NCI-H2107 treated with DMSO at 0.1 percent for 48 hours (cell line): ENCODE data around the gene SDC3.

Source experiments
- DNase-seq: peaks from one replicate; lab custom pipeline; 2025; ENCODE audit not compliant: unreplicated experiment; lab: John Stamatoyannopoulos, UW

Gene SDC3

DNA sequence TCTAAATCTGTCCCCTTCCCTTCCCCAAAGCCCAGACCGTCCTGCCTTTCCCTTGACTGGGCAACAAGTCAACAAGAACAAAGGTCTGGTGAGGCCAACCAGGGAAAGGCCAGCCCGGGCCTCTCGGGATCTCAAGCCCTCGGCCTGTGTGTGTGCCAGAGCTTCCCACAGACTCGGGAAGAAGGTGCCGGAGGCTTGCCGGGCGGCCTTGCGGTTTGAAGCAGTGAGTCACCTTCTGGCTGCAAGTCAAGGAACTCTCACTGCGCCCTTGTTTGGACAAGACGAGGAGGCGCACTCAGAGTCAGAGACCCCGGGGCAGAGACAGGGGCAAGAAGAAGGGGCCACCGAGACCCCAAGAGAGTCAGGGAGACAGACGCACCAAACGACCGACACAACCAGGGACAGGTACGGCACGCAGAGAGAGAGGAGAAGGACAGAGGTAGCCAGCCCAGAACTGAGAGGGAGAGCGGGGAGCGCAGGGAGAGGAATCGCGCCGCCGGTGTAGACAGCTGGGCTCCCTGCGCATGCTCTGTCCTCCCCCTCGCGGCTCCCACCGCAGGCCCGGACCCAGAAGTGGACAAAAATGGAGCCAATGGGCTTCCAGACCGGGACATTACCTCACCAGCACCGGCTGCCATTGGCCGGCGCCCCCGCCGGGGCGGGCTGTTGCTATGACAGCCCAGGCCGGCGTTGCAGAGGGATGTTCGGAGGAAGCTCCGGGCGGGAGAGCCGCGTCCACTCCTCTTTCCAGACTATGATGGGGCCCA lies 84.4 kb downstream of the SDC3 start:
- peak; percentile 98 for DNase-seq

- DNase-seq, result no peak
Measured at GRCh38 chr1:30823627-30823968, 85.0 kb downstream of the SDC3 start.

DNA sequence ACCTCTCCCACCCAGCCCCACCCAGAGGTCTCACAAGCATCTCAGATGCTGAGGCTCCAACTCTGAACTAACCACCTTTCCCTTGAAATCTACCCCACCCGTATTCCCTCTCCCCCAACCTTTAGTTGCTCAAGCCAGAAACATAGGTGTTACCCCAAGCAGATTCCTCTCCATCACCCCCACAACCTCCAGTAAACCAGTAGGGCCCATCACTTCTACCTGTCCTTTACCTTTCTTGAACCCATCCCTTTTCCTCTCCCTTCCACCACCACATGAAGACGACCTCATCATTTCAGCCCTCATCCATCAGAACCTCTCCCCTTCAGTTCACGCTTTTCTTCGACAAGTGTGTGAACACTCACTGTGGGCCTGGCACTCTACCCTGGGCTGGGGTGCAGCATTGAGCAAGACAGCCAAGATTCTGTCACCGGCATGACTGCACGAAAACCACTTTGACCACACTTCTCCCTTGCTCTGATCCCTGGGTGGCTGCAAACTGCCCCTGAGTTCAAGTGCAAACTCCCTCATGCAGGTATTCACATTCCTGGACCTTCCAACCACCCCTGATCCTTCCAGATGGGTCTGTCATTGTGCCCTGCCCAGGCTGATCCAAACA lies 85.5 kb downstream of the SDC3 start:
- no peak for DNase-seq

- DNase-seq, result no peak
Measured at GRCh38 chr1:30822006-30822405, 86.6 kb downstream of the SDC3 start.

- no peak for DNase-seq
Measured at GRCh38 chr1:30820299-30820698, 88.3 kb downstream of the SDC3 start.
